OCI-LY1 (cell line): ENCODE results near the gene FILIP1.

Experiments
- CTCF ChIP-seq: fragments of 200-600 bp; sonication (generic), shearing (Covaris generic); IDR thresholded peaks from 2 replicates; pipeline ENCODE4 v1.5.1; 2017; ENCODE audit warnings: mild to moderate bottlenecking, antibody characterized with exemption, low read length, moderate library complexity, mixed read lengths
- EZH2 ChIP-seq: fragments of 200-600 bp; sonication (generic), shearing (Covaris generic); IDR thresholded peaks from 2 replicates; pipeline ENCODE4 v1.8.0; 2017; ENCODE audit warnings: borderline replicate concordance, mixed run types, mild to moderate bottlenecking, antibody characterized with exemption, low read length, moderate library complexity, mixed read lengths

GRCh38 chr6:75347898-75348610 lies 145.5 kb downstream of the FILIP1 start:
- TF ChIP-seq CTCF (no peak), EZH2 (no peak)
